Fibroblast of peridontal ligament (primary cell): ENCODE measurements around the gene MRS2.

Experiments
- DNase-seq: peaks from one replicate; pipeline ENCODE4 v3.0.0-alpha.2; 2010; ENCODE audit errors: extremely low read depth

MRS2 gene

DNA sequence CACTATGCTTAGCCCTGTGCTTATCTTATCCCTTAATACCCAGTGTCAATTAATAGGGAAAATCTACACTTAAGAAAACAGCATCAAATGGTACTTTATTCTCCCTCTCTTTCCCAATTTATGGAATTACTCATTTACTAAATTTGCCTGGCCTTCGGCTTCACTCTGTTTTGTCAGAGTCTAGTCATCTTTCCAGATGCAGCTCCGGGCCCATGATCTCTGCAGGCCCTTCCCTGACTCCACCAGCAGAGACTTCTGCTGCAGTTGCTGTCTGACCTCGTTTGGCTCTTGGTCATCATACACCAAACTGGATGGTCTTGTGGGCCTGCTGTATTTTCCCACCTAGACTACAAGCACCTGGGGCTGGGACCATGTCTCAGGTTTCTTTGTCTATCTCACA is 27.4 kb downstream of the MRS2 start:
- DNase-seq = peak; percentile 32

DNA sequence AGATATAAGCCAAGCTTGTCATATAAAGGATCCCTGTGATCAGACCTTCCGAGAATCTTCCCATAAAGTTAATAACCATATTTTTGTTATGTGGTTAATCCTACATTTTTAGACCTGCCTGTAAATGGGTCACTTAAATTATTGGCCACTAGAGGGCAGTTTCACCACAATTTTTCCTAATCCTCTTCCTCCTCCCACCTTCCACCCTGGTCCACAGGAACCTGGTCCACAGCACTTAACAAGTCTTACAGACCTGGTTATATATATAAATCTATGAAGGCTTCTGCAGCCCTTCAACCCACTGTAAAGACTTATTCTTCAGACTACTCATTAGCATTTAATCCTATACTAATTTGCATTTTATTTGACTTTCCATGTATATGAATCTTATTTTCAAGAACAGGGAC is 28.3 kb downstream of the MRS2 start:
- DNase-seq = peak; percentile 60

DNA sequence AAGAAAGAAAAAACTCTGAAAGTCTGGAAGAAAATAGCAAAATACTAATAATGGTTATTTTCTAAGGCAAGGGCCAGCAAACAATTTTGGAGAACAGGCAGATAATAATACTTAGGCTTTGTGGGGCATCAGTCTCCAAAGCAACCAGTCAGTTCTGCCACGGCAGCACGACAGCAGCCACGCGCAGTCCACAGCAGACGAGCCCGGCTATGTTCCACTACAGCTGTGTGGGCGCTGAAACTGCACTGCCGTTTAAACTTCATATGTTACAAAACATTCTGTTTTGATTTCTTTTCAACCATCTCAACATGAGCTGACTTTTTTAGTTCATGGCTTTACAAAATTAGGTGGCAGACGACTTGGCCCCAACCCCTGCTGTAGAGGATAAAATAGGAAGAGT is 29.9 kb downstream of the MRS2 start:
- no peak for DNase-seq

DNA sequence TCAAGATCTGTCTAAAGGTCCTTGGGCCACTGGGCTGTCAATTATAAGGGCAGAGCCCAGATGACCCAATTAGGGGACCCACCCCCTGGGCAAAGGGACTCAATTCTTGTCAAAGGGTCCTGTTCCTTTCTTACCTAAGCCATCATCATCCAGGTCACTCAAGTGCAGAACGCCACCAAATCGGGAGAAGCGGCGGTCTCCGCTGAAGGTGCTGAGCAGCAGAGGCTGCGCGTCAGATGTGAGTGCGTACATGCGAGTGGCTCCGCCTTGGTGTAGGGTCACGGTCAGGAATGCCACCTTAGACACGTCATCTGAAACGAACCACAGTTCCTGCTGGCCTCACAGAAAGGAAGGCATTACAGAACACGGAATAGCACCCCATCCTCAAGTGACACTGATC is 34.2 kb downstream of the MRS2 start:
- DNase-seq = no peak

DNA sequence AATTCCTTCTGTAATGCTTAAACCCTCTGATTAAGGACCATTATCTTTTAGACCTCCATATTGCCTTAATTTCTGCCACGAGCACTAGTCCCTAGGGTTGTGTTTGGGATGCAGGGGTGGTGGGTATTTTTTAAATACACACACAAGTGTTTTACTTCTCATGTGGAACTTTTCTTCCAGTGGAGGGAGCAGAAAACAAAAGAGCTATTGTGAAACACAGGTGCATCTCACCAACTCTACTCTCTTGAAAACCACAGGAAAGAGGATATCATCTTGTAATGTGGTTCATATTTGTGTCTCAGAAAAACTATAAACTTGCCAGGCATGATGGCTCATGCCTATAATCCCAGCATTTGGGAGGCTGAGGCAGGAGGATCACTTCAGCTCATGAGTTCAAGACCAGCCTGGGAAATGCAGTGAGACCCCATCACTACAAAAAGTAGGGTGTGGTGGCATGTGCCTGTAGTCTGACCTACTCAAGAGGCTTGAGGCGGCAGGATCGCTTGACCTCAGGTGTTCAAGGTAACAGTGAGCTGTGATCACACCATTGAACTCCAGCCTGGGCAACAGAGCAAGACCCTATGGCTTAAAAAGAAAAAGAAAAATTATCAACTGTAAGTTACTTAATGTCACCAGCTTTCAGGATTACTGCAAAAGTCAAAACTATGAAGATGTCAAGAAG is 37.3 kb downstream of the MRS2 start:
- no peak for DNase-seq

DNA sequence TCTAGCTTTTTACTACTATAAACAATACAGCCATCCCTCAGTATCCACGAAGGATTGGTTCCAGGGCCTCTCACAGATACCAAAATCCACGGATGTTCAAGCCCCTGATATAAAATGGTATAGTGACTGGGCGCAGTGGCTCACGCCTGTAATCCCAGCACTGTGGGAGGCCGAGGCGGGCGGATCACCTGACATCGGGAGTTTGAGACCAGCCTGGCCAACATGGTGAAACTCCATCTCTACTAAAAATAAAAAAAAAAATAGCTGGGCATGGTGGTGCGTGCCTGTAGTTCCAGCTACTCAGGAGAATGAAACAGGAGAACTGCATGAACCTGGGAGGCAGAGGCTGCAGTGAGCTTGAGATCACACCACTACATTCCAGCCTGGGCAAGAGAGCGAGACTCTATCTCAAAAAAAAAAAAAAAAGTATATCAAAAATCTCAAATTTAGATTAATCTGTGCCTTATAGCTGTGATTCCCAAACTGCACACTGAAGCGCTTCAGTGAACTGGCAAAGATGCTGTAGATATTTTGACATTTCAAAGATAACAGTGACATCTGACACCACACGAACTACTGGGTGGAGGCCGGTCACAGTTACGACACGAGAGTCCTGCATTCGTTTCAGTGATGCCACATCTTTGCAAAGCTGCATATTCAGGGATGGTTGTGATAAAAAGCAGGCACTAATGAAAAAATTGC is 38.3 kb downstream of the MRS2 start:
- DNase-seq = no peak

DNA sequence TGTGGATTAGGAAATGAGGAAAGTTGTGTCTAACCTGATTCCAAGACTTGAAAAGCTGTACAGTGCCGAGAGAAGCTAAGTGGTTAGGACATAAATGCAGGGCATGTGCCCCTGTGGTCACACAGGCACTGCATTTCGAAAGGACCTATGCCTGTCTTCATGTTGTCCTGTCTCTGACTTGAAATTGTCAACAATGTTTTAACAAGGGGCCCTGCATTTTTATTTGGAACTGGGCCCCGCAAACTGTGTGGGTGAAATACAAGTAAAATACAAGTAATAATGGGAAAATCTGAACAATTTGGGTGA is 38.8 kb downstream of the MRS2 start:
- DNase-seq = no peak

DNA sequence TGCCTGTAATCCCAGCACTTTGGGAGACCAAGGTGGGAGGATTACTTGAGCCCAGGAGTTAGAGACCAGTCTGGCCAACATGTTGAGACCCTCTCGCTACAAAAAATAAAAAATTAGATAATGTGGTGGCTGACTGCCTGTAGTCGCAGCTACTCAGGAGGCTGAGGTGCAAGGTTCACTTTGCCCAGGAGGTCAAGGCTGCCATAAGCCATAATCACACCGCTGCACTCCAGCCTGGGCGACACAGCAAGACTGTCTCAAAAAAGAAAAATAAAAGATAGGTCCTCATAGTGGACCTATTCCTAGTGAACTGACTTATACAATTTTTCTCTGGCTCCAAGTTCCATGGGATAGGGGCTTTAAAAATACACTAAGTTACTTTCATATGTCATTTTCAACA is 41.9 kb downstream of the MRS2 start:
- DNase-seq = no peak

DNA sequence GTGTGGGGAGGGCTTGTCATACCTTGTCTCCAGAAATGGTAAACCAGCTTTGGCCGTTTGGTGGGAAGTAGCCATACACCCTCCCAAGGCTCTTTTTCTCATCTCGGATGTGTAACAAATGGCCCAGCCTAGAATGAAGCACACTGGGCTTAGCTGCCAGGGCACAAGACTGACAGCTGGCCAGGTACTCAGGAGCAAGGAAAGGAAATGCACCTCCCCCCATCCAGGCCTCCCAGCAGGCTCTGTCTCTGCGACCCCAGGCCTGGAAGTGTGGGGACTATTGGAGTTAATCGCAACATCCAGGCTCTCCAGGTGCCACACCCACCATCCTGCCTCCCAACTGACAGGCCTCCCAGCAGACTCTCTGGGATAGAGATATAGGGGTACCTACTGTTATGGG is 43.0 kb downstream of the MRS2 start:
- DNase-seq = no peak

DNA sequence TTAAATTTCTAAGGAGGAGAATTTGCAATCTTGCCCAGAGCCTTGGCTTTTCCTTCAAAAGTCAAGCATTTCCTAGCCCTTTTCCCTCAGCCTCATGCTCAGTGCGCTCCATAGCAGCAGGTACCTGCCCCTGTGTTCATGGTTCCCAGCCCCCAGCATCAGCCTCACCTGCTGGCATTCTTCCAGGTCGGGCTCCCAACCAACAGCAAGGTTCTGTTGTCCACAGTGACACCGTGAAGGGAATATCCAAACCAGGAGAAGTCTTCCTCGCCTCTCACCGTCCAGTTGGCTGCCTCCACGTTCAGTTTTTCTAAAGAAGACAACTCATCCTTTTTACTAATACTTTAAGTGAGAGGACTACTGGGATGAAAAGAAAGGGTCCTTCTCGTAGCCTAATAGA is 43.9 kb downstream of the MRS2 start:
- DNase-seq = no peak

DNA sequence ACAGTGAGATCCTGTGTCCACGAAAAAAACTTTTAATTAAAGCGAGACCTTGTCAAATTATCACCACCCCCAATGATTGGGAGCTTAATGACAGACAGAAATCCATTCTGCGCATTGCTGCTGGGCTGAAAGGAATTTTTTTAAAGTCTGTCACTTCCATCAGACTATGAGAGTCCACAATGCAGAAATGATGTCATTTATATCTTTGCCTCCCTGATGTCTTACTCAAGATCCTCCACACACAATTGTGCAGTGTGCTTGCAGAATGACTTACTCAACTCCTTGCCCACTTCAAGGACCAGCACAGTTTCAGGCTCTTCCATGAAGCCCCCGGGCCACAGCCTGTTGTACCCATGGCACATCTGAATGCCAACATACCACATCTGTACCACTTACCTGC is 45.7 kb downstream of the MRS2 start:
- no peak for DNase-seq

DNA sequence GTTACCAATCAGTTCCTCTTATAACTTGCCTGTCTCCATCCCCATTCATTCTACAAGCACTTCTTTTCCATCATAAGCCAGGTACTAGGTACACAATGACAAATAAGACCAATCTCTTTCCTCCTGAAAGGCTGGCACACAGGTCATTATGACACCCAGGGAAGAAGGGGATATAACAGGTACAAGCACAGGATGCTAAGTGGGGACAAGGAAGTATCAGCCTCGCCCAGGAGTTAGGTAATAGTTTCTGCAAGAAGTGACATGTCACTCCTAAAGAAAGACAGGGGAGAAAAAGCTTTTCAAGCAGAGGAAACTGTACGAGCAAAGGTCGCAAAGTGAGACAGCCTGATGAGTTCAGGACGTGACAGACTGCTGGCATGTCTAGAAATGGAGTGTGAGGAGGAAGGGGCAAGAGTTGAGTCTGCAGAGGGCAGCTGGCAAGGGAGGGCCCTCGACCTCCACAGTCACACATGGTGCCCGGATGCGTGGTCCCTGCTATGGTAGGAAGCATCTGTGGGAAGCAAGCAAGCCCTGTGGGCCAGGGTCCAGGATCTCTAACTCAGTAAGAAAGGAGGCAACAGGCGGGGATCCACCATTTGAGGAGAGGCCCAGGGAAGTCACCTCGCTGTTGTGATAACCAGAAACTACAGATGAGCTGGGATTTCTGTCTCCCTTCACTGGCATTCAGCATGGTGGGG is 46.2 kb downstream of the MRS2 start:
- no peak for DNase-seq

DNA sequence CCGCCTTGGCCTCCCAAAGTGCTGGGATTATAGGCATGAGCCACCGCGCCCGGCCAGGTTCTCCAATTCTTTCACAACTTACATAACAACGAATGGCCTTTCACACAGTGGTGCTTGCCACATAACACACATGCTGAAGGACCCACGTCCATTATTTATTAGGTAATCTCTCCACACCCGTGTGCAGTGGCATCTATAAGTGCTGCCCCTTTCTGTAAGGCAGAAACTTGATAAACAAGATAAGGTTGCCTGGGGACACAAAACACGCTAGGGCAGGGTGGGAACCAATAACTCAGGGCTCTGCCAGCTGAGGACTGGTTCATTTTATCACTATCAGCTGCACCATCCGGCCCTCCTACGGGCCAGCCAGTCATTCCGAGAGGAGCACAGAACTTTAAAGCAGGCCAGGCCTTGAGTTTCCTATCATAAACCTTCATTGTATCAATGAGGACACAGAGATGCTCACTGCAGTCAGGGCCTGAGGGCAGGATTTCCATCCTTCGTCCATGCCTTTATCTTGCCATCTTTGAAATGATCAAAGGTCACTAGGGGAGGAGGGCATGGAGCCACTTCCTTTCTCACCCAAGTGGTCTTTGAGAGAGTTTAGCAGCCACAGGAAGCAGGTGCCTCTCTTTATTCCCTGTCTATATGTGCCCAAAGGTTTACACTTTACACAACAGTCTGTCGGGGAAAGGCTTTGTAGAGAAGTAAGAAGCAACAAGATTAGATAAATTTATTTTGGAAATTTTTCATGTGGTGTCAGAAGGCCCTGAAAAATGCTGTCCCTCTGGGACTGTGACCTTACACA is 49.0 kb downstream of the MRS2 start:
- DNase-seq = no peak

DNA sequence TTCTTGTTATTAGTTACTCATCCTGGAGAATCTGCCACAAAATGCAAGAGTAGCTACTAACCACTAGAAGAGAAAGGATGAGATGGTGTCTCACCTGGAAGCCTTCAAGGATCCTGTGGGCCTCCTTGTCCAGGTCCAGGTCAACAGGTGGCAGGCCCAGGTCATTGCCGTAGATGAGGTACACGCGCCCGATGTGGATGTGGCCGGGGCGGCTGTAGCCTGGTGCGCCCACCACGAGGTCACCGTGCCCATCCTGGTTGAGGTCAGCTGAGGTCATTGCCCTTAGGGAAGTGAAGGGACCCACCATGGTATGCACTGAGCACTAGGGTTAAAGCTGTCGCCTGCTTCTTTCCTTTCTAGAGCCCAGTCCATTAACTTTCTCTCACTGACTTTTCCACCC is 51.2 kb downstream of the MRS2 start:
- DNase-seq = no peak

DNA sequence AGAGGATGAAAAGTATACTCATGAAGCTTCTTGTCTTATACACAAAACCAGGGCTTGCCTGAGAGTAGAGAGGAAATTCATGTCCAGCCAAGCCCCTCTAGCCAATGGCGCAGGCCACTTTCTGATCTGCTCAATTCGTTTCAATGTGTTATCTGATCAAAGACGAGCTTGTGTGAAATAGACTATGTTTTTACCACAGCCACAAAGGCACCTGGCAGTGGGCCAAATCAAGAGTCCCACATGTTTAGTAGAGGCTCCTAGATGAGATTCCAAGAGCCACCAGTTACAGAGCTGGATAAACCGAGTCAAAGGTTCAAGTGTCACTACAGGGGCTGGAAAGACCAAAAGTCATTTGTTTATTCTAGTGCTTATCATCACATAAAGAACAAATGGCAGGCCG is 51.7 kb downstream of the MRS2 start:
- no peak for DNase-seq

DNA sequence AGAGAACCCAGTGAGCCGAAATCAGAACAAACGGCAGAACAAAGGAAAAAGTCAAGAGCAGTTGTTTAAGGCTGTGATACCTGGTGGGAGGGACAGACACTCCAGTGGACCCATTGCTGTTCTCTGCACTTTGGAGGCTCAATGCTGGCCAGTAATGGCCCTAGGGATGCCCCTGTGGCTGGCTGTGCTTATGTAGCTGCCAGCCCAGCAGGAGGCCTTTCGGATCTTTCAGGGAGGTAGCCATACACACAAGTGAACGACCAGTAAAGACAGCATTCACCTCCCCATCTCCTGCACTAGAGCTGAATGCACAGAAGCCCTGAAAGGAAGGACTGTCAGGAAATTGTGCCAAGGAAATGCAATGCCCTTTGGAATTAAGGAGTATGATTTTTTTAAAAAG is 52.3 kb downstream of the MRS2 start:
- DNase-seq = no peak

DNA sequence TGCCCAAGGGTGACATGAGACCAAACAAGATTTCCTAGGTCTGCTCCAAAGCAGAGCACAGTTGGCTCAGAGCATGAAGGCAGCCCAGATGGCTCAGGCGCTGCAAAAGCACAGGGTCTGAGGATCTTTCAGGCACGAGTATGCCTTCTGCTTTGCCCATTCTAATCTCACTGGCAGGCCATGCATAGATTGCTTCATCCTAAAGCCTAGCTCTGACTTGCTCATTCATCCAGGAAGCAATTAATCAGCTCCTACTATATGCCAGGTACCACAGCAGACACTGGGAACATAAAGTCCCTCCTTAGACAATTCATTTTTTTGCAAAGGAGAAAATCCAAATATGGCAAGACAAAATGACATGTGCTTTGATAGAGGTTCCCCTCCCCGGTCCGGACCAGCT is 55.4 kb downstream of the MRS2 start:
- DNase-seq = no peak

DNA sequence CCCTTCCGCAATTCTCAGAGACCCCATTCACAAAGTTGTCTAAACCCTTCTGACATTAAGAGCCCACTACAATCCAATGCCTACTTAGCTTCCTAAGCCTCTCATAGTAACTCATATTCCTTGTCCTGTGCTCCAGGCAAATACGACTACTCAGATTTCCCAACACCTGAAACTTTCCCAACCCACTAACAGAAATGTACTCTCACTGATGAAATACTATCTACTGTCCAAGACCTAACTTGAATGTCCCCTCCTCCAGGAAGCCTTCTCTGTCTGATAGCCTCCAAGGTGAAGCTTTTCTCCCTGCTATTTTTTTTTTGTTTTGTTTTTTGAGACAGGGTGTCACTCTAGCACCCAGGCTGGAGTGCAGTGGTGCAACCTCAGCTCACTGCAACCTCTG is 56.2 kb downstream of the MRS2 start:
- no peak for DNase-seq

DNA sequence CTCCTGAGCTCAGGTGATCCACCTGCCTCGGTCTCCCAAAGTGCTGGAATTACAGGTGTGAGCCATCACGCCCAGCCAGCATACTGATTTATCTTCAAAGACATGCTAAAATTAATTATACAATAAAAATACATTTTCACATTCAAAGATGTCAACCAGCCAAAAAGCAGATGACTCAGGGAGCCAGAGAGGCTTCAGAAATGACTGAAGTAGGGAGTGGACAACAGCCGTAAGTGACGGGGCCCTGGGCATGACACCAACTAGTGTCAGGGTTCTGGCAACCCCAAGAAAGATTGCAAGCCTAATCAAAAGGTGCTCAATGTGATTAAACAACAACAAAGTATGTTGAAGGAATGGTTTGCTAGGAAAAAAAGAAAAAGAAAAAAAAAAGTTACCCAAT is 58.2 kb downstream of the MRS2 start:
- DNase-seq = no peak

DNA sequence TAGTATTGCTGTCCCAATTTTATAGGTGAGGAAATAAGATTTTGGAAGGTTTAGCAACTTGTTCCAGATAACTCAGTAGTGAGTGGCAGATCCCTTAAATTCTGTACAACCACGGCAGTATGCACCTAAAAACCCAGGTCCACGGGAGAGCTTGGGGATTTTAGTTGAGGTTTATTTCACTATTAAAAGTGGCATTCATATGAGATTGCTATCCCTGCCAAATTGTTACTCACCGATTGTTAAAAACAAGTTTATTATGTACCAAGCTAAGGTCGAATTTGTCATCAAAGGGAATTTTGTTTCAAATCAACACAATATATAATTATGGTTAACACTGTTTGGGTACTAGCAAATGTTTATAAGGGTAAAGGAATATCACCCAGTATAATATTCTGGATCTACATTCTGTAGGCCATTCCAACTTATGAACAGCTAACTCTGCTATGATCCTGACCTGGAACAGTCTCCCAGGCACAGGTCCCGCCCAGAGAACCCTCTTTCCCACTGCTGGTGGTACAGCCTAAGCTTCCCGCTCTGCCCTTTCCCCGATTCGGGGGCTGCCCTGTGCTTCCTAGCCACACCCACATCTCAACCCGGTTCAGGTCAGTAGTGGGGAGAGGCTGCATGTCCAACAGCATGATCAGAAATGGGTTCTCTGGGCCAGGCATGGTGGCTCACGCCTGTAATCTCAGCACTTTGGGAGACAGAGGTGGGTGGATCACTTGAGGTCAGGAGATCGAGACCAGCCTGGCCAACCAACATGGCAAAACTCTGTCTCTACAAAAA is 61.7 kb downstream of the MRS2 start:
- no peak for DNase-seq

DNA sequence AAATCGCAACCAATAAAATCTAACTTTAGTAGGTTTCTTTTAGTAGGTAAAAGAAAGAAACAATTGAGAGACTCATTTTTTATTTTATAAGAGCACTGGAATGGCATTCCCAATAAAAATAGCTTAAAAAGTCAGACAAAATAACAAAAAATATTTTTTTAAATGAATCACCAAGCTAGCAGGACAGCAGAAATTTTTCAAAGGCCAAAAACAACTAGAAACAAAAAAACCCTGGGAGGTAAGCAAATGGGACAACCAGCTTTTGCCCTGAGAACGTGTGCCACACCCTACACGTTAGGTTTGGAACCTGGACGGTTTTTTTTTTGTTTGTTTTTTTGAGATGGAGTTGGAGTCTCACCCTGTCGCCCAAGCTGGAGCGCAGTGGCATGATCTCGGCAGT is 67.1 kb downstream of the MRS2 start:
- DNase-seq = no peak

DNA sequence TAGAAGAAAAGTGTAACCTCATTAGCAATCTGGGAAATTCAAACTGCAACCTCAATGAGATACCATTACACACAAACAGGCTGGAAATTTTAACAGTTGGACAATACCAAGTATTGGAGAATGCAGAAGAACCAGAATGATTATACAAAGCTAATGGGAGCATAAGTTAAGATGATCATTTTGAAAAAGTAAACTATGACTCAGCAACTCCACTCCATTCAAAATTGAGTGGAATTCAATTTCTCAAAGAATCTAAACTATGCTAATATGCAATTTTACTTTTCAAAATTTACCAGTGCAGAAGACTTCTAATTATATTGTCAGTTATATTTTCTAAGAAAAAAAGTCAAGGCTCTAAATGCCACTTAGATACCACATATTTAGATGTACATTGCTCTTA is 69.4 kb downstream of the MRS2 start:
- DNase-seq = peak; percentile 27
